GM21737 (cell line): ENCODE data around the gene CDC42EP1.
A peak's percentile ranks its signal among the peaks of the same experiment; 100 is the strongest.

Experiments
- ATAC-seq: cut with Tn5 transposase; IDR thresholded peaks from one replicate; pipeline ENCODE4 v1.9.1; 2021; ENCODE audit warnings: mild to moderate bottlenecking, moderate library complexity; ENCODE audit not compliant: unreplicated experiment

Gene CDC42EP1

GRCh38 chr22:37559521-37559900, 769 bp upstream of the CDC42EP1 start:
- no peak for ATAC-seq

- ATAC-seq, result no peak
Observed at GRCh38 chr22:37560608-37561211, 430 bp downstream of the CDC42EP1 start.

DNA sequence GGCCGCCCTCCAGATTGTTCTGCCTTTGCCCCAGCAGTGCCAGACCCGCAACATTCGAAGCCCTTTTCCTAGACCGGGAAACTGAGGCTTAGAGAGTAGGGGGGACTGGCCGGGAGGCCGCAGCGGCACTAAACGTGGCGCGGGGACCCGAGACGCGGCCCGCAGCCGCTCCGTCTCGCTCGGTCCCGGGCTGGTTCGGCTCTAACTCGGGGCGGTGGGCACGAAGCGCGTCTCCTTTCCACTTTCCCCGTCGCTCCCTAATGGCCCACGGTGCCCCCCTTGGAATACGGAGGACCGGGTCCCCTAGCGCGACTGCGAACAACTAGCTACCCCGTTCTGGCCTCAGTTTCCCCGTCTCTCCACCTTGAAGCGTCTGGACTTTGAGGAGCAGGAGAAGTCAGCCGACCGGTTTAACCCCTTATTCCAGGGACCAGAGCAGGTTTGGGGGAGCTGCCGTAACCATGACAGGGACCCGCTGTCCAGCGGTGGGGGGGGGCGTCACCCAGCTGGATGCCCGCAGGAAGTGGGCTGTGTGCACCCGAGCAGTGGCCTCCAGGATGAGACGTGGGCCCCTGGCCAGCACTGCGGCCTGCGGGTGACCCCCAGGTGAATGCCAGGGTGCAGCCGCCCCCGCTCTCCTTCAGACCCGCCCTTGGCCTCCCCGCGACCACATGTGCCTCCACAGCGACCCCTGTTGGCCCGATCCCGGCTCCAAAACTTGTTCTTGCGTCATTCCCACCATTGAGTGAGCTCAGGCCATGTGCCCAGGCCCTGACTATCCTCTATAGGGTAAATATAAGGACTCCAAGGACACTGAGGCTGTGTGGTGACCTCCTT, 1.1 kb downstream of the CDC42EP1 start:
- ATAC-seq, result no peak

GRCh38 chr22:37562049-37562875, 2.0 kb downstream of the CDC42EP1 start:
- ATAC-seq, result no peak

DNA sequence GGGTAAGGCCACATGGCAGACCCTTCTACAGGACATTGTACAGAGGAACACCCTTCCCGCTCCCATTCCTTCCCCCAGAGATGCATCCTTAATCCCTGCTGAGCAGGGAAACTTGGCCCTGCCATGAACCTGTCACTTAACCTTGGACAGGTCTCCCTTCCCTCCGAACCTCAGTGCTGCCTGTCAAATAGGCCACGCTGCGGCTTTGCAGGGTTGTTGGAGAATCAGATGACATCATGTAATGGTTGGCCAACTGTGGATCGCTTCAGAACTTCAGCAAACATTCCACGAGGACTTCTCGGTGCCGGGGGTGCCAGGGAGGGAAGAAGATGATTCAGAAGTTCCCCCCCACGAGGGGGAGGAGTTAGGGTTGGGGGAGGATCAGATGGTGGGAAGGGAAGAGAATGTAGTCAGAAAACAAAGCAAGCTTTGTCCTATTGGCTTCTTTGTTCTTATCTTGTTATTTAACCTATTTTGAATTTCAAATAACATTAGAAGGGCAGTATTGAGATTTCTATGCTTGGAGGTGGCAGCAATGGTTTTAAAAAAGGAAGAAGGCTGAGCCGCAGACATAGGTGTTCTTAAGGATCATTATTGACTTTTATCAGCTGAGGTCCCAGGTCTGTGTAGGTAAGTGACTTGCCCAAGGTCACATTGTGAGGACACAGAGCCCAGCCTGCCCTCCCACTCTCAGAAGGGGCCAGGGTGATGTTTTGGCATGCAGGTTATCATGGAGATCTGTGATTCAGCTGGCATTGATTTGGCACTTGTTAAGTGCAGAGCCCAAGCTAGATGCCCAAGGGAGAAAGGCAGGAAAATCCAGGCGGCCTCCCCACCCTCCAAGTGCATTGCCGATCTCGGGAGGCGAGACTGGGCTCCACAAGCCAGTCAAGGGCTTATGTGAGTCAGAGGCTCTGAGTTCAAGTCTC, 3.1 kb downstream of the CDC42EP1 start:
- ATAC-seq, result no peak

DNA sequence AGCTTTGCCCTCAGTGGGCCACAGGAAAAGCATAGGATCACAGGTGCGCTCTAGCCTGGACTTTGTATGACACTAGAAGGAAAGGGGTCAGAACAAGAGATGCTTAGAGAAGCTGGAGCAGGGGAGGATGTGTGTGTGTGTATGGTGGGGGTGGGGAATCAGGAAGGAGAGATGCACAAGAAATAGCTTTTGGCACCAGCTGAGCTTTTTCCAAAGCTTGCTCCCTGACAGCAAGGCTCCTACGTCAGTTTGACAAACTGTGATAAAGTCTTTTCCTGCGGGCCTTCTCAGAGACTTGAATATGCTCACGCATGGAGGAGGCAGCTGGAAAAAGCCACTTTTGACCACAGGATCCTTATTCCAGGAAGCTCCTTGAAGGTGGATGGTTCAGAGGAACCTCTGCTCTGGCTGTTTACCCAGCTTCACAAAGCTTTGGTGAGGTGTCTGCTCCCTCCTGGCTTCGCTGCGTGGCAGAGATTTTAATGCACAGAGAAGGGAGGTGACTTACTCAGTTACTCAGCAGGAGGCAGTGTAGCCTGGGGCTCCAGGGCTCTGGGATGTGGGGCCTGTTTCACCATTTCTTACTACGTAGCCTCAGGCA, 3.9 kb downstream of the CDC42EP1 start:
- no peak for ATAC-seq

GRCh38 chr22:37565830-37566229, 5.5 kb downstream of the CDC42EP1 start:
- ATAC-seq, result no peak

- ATAC-seq, result no peak
Observed at GRCh38 chr22:37566329-37566837, 6.1 kb downstream of the CDC42EP1 start.

GRCh38 chr22:37566903-37567798, 6.9 kb downstream of the CDC42EP1 start:
- peak; percentile 52 for ATAC-seq

DNA sequence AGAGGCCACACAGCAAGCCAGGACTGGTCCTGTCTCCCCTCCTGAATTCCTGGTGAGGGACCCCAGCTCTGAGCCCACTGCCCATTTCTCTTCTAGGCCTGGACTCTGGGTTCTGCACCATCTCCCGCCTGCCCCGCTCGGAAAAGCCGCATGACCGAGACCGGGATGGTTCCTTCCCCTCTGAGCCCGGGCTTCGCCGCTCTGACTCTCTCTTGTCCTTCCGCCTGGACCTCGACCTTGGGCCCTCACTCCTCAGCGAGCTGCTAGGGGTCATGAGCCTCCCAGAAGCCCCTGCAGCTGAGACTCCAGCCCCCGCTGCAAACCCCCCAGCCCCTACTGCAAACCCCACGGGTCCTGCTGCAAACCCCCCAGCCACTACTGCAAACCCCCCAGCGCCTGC, 7.7 kb downstream of the CDC42EP1 start:
- ATAC-seq, result no peak

DNA sequence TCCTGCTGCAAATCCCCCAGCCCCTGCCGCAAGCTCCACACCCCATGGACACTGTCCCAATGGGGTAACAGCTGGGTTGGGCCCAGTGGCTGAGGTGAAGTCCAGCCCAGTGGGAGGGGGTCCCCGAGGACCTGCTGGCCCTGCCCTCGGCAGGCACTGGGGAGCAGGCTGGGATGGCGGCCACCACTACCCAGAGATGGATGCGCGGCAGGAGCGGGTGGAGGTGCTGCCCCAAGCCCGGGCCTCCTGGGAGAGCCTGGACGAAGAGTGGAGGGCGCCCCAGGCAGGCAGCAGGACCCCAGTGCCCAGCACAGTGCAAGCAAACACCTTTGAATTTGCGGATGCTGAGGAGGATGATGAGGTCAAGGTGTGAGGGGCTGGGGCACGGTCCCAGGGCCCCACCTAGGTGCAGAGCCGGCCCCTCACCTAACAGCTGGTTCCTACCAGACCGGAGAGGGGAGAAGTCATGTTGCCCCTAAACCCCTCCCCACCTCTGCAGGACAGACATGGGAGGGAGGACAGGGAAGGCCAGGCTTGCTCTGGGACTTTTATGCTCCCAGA, 8.2 kb downstream of the CDC42EP1 start:
- ATAC-seq, result no peak

DNA sequence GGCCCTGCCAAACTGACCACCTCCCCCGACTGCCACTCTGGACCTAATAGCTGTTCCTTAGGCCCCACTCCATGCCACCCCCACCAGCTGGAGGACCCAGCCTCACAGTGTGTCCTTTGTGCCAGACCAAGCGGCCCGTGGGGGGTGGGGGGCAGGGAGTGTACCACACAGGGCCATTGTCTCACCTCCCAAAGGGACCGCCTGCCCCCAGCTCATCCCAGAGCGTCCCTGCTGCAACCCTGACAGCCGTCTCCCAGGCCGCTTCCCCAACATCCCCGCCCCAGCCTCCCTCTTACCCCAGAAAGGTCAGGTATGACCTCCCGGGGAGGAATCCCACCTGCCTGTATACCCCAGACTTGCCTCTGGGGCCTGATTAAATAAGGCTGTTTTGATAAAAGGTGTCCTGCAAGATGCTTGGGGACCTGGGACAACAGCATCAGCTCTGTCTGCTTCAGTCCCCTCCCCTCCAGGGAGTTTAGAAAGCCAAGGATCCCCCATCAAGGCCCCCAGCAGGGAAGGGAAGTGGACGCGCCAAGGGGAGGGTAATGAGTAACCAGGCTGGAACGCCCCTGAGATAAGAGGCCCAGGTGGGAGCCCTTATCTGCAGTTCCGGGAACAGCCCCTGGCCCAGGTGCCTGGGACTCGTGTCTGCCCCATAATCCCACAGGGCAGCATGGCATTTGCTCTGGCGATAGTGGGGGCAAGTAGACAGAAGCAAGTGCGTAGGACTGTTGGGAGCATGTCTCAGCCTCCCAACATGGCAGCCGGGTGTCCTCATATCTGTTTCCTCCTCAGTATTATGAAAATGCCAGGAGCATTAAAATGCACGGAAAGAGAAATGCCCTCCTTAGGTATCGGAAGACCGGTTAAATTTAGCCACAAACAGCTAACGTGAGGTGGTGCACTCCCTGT, 9.0 kb downstream of the CDC42EP1 start:
- ATAC-seq, result no peak

- no peak for ATAC-seq
Observed at GRCh38 chr22:37569921-37570660, 9.8 kb downstream of the CDC42EP1 start.

DNA sequence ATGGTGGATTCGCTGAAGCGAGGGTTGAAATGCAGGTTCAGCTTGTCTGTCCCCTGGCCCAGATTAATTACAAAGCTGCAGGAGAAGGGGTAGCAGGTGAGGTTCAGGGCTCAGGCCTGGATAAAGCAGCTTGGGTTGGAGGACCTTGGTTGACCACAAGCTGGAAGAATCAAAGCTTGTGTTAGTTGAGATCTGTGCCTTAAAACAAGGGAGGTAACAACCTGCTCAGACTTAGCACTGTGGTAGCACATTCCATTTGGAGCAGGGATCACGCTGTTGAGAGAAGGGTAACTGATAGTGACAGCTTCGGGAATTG, 10.3 kb downstream of the CDC42EP1 start:
- no peak for ATAC-seq

DNA sequence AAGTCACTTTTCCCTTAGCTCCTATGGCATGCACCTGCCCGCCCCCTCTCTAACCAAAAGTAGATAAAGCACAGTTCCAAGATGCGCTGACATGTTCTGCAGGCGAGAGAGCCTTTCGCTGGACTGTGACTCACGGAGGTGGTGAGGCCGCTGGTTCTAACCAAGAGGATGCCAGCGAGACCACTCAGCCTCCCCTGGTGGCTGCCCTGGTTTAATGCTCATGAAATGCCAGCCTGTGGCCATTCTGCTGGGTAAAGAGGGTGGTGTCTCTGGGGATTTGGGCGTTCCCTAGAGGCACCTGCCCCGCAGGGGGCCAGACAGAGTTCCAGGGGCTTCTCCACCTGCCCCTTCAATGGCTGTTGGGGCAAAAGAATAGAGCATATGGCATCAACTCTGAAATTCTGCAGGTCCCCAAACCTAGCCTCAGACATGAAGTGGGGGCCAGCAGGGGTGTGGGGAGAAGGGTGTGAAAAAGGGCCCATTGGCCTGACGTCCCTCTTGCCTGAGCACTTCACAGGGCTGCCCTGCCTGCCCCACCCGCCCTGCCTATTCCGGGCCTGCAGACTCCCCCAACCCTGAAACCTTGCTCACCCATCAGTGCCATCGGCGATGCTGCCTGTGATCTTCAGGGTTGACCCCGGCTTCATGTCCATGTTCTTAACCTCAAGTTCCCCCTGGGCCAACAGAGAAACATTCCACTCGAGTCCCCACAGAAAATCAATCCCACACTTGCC, 11.1 kb downstream of the CDC42EP1 start:
- ATAC-seq, result no peak

DNA sequence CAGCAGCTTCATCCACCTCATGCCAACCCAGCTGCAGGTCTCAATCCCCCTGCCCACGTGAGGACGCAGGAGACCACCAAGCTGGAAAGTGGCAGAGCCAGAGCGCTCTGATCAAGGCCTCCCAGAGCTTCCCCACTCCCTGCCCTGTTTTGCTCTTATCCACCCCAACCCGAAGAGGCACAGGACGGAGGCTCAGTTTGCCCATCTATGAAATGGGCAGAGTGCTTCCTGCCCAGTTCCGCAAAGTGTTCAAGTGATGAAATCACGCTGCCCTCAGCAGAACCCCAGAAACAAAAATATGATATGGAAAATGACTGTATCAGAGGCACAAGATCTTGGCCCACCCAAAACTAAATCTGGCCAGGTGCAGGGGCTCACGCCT, 11.7 kb downstream of the CDC42EP1 start:
- no peak for ATAC-seq
